AG20443 (cell line): ENCODE data around the gene HSPG2.
"Not testable (repeated sequence)": the region's sequence is repeated elsewhere in the genome, so short reads cannot be mapped to it uniquely, and the experiment has no call there.

ENCODE experiments used
- DNase-seq: peaks from one replicate; pipeline ENCODE4 v3.0.0; 2012; ENCODE audit warnings: low spot score, mixed read lengths

HSPG2 gene

GRCh38 chr1:21955501-21956281, 18.6 kb upstream of the HSPG2 start:
- DNase-seq, result no peak

- no peak for DNase-seq
Measured at GRCh38 chr1:21955058-21955457, 17.9 kb upstream of the HSPG2 start.

- no peak for DNase-seq
Measured at GRCh38 chr1:21952786-21953520, 15.8 kb upstream of the HSPG2 start.

DNA sequence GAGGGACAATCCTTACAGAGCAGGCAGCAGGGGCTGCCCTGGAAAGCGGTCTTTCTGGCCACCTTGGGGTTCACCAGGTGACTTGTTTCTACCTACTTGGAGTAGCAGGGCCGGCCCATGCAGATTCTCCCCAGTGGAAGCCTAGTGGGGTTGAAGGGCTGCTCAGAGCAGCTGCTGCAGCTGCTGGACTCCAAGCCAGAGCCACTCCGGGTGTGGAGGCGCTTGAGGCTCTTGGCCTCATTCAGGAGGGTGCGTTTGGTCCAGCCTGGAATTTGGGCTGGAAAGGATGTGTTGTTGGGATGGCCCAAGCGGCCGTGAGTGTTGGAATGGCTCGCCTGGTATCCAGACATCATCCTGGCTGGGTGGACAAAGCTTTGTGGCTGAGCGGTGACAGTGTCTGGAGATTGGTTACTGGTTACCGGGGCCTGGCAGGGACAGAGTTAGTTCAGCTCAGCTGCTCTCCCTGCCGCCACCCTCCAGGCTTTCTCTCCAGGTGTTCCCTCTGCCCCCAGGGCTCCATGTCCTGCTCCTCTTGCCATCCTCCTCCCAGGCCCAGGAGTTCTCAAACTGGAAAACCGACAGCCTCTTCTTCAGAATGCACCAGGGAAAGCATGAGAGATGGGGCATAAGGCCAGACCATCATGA, 14.2 kb upstream of the HSPG2 start:
- DNase-seq, result no peak

GRCh38 chr1:21950734-21951133, 13.6 kb upstream of the HSPG2 start:
- DNase-seq, result no peak

DNA sequence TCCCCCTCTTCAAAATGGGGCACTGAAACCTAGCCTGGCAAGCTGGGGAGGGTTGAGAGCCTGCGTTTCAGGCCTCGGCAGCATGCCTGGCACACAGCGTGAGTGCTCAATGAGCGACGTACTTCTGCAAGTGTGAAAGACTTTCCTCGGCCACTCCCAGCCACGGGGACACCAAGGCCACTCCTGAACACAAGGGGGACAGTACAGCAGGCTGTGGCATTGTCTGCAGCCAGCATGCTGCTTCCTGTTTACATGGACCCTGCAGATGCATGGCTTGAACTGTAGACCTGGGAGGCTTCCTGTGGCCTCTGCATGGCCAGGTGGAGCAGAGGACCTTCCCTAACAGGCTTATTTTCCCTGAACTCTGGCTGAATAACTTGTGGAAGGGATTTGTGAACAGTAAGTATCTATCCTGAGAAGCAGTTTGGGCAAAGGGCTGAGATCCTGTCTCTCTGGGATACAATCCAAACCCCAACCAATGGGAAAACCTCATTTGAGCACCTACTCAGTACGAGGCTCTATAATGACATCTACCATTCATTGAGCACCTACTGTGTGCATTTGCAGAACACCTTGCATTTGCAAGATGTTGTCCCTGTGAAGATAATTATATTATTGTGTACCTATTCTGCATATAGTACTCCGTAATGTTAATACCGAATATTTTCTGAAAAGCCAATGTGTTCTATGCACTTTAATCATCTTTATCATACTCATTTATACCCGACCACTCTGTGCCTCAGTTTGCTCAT, 9.9 kb upstream of the HSPG2 start:
- DNase-seq, result no peak

DNA sequence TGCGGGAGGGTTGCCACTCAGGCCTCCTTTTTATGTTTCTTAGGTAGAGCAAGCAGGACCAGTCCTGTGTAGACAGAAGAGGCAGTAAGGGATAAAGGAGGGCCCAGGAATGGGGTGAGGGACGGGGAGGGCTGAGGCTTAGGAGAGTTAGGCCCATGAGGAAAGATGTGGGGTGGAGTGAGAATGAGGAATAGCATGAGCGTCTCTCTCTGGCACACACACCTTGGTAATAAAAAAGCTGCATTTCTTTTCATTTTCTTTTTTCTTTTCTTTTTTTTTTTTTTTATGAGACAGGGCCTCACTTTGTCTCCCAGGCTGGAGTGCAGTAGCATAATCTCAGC, 7.6 kb upstream of the HSPG2 start:
- no peak for DNase-seq

GRCh38 chr1:21942959-21943640, 6.0 kb upstream of the HSPG2 start:
- not testable (repeated sequence) for DNase-seq

- DNase-seq, result no peak
Measured at GRCh38 chr1:21942464-21942863, 5.4 kb upstream of the HSPG2 start.

DNA sequence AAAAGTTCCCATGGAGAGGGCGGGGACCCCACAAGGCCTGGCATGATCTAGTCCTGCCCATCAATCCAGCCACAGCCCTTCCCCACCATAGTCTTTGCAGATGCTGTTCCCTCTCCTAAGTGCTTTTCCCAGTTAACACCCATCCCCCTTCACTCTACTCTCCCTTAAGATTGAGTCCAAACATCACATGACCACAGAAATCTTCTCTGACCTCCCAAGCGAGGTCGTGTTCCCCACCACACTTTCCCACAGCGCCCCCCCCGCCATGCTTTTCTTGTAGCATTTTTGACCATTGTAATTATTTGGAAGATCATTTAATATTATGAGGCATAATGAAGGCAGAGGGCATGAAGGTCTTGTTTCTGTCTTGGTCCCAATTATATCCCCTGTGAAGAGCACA, 4.3 kb upstream of the HSPG2 start:
- DNase-seq, result no peak

DNA sequence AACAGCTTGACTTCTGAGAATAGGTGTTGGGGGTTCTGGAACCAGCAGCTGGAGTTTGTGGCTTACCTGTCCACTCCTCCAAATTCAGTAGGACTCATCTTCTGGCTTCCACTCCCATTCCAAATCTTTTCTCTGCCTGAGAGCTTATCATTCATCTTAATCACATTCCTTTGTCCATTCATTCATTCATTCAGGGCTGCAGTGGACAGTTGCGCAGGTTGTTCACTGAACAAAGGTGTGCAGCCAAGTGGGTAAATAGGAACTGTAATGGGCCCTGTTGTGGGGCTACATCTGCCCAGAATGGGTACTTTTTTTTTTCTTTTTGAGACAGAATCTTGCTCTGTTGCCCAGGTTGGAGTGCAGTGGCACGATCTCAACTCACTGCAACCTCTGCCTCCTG, 3.4 kb upstream of the HSPG2 start:
- DNase-seq, result no peak

DNA sequence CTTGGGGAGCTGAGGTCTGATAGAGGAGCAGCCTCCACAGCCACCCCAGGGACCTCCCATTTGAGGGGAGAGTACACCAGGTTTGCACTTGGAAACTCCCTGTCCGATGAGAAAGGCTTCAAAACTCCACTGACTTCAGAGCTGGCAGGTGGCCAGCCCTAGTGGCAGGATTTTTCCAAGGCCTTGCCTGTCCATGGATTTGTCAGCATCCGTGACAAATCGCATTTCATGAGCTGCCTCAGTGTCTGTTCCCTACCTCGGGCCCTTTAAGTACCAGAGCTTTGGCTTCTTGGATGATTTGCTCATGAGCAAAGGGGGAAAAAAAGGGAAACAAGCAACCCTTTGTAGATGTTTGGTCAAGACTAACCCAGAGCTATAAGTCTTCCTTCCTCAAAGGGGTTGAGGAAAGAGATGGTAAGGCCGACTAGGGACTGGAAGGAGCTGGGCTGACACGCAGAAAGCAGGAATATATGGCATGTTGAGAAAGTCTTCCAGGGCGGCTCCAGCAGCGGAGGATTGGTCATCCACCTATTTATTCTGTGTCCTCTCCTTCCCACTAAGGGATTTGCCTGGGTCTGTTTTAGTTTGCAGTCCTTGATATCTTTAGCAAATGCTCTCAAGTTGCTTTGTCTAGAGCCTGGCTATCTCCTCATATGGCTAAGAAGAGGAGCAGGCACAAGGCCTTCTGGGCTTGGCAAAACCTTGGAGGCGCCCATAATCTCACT, 2.7 kb upstream of the HSPG2 start:
- DNase-seq, result peak; percentile 84

DNA sequence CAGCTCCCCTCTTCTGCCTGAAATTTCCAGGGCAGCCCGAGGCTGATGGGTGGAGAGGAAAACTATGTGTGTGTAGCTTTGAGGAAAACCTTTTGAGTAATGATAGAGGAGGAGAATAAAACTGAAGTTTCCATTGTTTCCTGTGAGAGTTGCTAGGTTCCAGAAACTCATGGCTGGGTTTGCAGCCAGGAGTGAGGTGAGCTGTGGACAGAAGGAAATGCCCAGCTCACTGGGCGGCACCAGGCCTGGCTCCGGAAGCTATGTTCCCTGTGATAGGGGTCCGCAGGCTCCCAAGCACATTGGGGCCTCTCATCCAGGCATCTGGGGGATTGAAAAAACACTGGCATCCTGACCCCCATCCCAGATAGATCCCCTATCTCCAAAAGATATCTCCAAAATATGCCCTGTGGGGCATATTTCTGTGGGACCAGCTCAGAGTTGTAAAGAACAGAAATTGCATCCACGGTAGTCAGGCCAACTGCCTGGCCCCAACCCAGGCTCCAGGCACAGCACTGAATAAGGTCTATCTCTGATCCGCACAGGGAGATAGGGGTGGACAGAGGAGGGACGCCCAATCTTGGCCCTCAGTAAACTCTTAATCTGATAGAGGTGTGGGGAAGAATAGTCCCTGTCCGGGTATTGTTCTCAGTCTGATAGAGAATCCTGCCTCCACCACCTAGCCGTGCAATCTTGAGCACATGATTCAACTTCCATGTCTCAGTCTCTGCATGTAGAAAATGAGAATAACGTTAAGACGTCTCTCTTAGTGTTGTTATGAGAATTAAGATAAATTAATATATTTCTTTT, 1.8 kb upstream of the HSPG2 start:
- DNase-seq, result no peak

DNA sequence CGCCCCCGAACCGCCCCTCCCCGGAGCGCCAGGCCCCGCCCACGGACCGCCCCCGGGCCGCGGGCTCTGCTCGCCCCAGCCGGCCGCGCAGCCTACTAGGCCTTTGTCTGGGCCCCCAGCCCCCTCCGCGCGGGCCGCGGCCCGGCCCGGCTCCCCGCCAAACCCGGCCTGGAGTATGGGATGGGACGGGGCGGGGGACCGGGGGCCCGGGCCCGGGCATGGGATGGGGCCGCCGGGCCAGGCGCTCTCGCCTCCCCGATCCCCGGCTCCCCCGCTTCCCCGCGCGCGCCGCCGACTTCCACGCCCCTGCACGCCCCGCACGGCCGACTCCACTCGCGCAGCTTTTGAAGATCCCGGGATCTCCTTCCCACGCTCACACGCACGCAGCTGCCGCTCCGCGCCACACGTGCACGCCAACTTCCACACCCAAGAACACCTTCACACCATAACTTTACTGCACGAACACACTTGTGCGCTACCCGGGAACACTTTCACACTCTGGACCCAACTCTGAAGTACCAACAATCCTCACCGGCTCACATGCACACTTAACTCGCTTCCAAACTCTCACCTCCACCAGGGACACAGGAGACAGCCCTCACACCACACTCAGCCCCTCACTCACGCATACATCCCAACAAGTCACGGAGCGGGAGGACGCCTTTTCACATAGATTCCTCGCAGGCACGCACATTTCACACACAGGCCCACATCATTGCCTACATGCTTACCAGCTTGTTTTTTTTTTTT, 437 bp upstream of the HSPG2 start:
- DNase-seq, result peak; percentile 93

DNA sequence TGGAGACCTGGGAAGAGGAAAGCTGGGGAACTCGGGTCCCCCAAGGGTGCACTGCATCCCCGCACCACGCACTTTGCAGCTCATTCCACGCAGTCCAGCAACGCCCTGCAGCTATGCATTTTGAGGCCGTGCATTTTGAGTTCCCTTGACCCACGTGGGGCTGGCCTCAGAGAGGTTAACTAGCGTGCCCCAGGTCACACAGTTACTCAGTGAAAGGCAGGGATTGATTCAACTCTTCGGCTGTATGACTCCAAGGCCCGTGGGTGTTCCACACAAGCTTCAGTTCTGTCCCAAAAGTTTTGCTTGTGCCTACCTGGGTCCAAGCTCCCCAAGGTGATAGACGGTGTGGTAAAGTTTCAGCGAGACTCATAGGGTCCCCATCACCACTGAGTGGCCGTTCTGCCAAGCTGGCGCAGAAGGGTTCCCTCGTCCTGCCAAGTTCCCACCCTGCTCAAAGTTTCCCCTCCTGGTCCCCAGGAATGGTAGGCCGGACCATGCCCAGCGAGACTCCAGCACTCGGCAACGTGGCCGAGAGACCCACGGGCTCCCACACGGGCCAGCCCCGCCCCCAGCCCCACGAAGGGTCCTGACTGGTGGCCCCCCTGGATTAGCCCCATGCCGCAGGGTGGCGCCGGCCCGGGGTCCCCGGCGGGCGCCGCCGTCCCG, 611 bp downstream of the HSPG2 start:
- no peak for DNase-seq

- no peak for DNase-seq
Measured at GRCh38 chr1:21935891-21936365, 1.2 kb downstream of the HSPG2 start.

- peak; percentile 34 for DNase-seq
Measured at GRCh38 chr1:21935393-21935804, 1.7 kb downstream of the HSPG2 start.

DNA sequence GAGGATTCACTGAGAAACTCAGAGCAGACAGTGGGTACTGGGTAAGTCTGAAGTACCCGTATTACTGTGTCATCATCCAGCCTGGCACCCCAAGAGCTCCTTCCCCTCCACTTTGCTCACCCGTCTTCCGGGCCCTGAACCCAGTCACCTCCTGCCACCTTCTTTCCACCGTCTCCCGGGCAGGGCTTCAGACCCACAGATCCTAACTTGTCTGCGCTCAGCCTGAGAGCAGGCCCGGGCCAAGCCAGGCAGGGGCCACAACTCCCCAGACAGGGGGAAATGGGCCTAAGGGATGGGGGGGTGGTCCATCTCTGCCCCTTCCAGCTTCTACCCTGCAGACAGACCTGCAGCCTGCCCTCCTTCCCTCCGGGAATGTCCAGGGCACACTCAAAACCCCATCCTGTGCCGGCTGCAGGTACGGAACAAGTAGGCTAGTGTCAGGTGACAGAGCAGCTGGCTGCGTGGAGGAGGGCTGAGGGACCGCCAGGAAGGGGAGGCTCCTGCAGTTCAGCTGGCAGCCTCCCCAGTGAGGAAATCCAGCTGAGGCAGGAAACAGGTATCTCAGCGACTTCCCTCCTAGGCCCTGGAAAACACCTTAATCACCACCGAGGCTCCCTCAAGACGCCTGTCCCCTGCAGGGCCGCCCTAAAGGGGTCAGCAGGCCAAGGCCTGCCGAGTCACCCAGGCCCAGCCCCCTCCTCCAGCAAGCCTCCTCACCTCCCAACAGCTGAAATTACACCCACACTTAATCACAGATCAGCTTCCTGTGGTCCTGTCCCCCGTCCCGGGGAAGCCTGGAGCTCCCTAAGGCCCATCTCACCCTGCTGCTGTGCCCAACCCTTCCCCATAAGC, 3.5 kb downstream of the HSPG2 start:
- no peak for DNase-seq
